GM19452 (cell line): ENCODE results near the gene GNGT2.
"Not testable (repeated sequence)": the region's sequence is repeated elsewhere in the genome, so short reads cannot be mapped to it uniquely, and the experiment has no call there.

Experiments used
- ATAC-seq: cut with Tn5 transposase; IDR thresholded peaks from one replicate; pipeline ENCODE4 v1.9.1; 2021; ENCODE audit not compliant: unreplicated experiment

GNGT2 gene

GRCh38 chr17:49180998-49181635, 29.3 kb downstream of the GNGT2 start:
- no peak for ATAC-seq

- no peak for ATAC-seq
These were observed 30.1 kb downstream of the GNGT2 start for GRCh38 chr17:49180303-49180702.

GRCh38 chr17:49175978-49176377, 34.4 kb downstream of the GNGT2 start:
- not testable (repeated sequence) for ATAC-seq

GRCh38 chr17:49170711-49171110, 39.7 kb downstream of the GNGT2 start:
- not testable (repeated sequence) for ATAC-seq

GRCh38 chr17:49170216-49170615, 40.2 kb downstream of the GNGT2 start:
- no peak for ATAC-seq

GRCh38 chr17:49168706-49169105, 41.7 kb downstream of the GNGT2 start:
- no peak for ATAC-seq

- no peak for ATAC-seq
These were observed 45.2 kb downstream of the GNGT2 start for GRCh38 chr17:49165143-49165542.

GRCh38 chr17:49162866-49163265, 47.5 kb downstream of the GNGT2 start:
- no peak for ATAC-seq

- no peak for ATAC-seq
These were observed 52.6 kb downstream of the GNGT2 start for GRCh38 chr17:49157784-49158183.

GRCh38 chr17:49156256-49156655, 54.1 kb downstream of the GNGT2 start:
- no peak for ATAC-seq
